NCI-H2107 (cell line): ENCODE data around the gene NUP93.
"Not testable (repeated sequence)": the region's sequence is repeated elsewhere in the genome, so short reads cannot be mapped to it uniquely, and the experiment has no call there.

ENCODE experiments used
- DNase-seq: peaks from one replicate; lab custom pipeline; 2025; lab: John Stamatoyannopoulos, UW

Gene NUP93

DNA sequence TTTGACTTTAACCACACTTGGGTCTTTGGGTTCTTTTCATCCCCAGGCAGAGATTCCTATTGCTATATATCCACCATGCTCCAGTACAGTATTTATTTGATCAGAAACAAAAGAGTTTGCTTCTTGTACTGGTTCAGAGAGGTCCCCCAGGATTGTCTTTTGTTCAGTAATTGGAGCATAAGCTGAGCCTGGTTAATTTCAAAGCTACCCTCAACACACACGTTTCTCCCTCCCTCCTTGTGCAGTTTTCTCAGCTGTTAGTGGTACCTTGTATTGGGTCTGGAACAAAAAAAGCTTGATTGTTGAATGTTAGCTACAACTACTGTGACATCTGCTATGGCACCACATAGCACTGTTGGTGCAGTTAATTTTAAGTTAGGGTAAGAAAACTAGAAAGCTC, 50.0 kb downstream of the NUP93 start:
- DNase-seq, result no peak

DNA sequence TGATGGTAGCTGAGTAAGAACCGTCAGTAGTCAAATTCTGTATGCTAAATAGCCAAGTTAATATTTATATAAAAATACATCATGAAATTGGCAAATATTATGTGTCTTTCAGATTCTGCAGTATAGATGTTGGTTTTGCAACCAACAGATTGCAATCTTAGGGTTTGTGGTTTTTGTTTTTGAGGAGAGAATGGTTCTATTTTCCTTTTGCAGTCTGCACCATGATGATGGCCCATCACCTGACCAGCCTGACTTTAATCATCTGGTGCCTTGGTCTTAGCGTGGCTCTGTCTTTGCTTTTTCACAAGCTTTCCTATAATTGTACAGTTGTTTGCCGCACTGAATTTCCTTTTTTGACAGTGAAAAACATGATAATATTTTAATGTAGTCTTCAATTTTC, 50.7 kb downstream of the NUP93 start:
- DNase-seq, result no peak

DNA sequence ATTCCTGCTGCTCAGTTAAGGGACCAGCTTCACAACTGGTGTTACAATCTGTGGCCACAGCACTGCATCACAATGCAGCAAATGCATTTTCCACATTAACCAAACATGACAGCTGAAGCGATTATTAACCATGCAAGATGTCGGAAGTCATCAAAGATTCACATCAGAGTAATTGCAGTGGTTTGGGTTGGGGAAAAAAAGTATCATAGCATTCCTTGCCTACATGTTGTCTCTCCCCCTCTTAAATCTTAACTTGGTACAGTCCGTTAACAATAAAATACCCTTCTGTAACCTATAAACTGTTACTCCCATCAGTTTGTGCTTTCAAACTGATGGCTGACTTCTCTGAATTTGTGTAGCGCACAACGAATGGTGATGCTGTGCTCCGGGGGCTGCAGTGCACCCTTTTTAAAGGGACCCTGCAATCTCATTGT, 51.6 kb downstream of the NUP93 start:
- DNase-seq, result no peak

DNA sequence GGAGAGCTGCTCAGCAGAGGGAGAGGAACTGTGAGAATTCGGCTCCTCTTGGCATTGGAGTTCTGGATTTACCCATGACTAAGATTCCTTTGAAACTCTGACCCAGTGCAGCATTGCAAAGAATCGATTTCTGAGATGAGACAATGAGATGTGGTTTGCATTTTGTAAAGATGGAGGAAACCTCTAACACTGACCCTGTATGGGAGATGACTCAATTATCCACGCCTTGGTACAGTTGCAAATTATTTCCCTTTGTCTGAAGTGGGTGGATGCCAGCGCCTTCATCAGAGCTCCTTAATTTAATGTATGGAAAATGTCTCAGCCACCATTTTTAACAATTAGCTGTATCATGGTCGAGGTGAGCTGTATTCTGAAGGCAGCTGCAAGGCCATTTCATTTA, 53.4 kb downstream of the NUP93 start:
- DNase-seq, result no peak

DNA sequence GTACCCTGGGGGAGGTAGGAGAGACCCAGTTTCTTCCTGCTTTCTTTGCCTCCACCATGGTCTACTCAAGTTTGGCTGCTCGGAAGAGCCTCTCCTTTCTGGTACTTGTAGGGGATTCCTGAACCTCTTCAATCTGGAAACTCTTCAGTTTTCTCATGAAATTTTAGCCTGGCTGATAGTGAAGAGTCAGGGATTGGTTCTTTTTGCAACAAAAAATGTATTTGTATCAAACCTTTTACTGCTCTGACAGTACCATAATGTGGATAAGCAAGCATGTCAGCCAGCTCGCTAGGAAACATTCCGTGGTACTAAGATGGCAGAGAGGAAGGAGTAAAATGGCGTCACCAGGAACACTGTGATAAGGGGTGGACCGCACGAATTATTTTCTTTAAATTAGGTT, 55.4 kb downstream of the NUP93 start:
- DNase-seq, result no peak

DNA sequence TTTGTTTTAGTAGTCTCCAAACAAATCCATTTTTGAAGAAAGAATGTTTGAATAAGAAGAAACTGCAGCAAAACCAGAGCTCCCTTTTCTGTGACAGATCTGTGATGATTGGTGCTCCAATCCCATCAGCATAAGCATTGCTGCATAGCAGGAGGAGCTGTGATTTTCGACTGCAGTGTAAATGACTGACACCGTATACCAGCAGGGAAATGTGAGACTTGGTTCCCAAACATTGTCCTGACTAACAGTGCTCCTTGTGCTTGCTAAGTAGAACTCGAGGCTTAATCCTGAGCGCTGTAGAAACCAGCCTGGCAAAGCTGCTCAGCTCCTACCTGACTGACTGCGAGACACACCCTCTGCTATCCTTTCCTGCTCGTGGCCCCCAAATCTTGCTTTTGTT, 57.2 kb downstream of the NUP93 start:
- no peak for DNase-seq

DNA sequence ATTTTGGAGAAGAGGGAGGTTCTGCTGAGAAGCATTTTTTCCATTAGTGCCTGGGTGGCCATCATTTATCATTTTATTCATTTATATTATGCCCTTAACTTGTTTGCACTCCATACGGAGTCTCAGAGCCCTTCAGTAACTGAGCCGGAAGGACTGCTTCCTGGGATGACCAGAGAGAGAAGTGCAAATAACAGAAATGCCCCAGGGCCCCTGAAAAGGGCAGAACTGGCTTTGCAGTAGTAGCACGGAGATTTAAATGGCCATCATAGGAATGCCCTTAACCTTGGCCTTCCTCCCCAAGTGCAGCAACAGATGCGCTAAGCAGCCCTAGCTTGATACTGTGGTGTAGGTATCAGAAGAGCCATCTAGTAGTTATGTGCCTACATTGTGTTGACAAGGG, 58.5 kb downstream of the NUP93 start:
- DNase-seq, result no peak

DNA sequence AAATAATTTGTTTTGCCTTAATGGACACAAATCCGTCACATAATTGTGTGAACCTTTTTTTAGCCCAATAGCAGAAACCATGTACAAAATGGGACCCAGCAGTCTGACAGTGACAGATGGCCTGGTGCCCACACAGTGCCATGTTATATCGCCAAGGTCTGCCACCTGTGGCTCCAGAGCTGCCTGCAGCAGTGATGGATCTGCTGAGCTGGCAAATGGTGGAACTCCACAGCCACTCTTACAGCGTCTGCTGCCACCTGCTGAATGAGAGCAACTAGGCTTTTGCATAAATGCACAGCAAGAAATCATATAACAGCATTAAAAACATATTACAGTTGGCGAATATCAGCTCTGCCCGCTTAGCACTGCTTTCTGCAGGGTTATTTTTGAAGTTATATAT, 59.4 kb downstream of the NUP93 start:
- peak; percentile 38 for DNase-seq

DNA sequence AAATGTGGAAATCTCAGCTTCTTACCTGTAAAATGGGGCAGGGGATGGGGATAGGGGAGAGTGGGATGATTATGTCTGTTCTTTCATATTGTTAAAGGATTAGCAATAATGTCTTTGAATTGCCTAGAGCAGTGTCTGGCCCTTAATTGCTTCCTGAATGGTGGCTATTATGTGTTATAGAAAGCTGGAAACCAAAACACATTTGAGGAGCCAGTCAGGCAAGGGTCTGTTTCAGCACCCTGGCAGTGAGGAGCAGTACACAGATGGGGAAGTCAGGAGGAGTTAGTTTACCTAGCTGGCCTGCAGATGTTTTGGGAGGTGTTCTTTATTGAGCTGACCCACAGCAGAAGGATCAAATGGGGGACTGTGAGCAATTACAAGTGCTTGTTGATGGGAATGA, 63.0 kb downstream of the NUP93 start:
- DNase-seq, result no peak

DNA sequence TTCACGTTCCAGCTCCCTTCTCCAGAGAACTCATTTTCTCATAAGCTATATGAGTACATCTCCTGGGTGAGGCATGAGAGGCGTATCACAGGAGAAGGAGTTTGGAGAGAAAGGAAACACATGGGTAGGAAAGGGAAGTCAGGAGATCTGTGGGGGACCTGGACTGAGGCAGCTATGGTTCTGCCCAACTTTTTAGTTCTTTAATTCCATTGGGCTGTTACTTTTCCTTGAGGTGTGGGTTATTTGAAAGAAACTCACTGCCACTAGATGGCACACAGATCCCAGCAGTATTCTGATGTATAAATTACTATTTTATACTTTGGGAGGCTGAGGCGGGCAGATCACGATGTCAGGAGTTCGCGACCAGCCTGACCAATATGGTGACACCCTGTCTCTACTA, 63.6 kb downstream of the NUP93 start:
- no peak for DNase-seq

DNA sequence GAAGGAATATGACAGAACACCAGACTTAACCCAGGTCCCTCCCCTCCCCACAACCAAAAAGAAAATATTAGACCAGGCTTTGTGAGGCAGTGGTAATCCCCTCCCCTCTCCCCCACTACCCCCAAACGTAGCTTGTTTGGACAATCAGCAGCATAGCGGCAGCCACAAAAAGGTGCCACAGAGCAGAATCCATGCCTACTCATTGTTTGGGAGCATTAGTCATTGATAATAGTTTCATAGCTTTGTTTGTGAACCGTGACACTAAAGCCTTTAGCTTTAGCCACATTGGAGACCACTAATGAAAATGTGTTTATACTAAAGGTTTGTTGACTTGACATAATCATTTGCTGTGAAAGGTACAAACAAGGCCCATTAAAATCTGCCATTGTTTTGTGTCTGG, 65.1 kb downstream of the NUP93 start:
- DNase-seq, result no peak

DNA sequence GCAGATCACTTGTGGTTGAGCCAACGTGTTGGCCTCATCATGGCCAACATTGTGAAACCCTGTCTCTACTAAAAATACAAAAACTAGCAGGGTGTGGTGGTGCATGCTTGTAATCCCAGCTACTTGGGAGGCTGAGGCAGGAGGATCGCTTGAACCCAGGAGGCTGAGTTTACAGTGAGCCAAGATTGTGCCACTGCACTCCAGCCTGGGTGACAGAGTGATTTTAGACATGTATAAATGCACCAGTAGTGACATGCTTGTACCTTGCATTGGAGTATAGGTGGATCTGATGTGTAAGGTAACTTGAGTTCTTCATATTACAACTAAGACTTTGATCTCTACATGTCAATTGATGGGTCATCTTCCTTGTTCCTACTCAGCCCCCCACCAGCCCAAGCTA, 67.1 kb downstream of the NUP93 start:
- DNase-seq, result not testable (repeated sequence)

DNA sequence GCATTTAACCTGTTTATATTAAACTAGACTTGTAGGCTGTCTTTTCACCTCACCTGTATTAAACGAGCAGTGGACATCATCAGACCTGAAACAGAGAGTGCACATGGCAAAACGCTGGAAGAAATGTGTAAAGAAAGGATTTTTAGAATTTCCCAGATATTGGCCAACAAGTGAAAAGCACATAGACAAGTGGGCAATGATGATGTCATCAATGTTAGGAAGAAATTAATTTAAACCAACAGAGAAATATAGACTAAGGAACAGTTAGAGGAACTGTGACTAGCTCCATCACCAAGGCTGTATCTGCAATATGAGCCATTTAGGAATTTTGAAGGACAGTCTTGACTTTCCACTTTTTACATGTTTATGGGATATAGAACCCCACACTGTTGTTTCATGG, 67.9 kb downstream of the NUP93 start:
- no peak for DNase-seq

DNA sequence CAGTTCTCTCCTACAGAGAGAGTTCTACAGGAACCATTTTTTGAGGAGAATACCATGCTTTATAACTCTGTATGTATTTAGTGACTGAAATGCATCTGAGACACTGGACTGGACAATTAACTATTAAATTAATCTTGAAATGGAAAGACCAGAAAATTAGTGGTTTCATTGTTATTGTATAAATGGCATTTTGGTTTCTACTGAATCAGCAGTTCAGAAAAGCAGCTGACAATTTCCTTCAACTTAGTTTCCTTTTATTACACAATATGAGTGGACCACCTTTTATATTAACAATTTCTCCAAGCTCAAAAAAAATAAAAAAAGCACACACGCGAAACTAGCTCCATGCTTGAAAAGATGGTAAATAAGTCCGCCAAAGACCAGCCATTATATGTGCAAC, 69.0 kb downstream of the NUP93 start:
- no peak for DNase-seq

DNA sequence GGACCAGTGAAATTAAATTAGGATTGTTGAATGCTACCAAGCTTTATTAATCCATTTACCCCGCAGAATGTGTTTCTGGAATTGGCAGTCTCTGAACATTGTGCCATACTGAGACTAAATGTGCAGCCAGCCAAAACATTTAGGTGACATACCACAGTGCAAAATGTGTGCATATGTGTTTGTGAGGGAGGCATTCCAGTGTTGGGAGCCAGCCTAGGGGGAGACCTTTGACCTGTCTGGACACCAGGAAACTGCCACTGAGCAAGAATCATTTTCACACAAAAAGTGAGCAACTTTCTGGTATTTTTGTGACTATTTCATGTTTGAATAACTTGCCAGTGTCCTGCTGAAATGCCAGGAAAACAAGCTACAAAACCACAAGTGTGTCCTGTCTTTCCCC, 70.4 kb downstream of the NUP93 start:
- DNase-seq, result no peak

DNA sequence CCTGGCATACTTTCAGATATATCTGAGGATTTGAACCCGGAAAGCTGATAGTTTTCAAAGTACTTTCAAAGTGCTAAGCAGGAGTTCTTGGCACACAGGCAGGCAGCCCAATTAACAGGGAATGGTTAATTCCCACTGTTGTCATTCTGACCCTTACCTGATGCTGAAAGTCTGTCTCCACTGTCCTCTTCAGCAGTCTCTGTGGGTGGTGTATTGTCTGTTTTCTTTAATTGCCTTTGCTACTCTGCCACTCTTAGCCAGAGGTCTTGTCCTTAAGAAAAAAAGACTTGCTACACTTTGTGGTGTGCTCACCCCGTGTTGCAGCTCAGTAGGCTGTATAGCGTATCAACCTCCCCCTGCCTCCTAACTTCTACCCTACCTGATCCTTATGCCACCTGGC, 71.8 kb downstream of the NUP93 start:
- no peak for DNase-seq

DNA sequence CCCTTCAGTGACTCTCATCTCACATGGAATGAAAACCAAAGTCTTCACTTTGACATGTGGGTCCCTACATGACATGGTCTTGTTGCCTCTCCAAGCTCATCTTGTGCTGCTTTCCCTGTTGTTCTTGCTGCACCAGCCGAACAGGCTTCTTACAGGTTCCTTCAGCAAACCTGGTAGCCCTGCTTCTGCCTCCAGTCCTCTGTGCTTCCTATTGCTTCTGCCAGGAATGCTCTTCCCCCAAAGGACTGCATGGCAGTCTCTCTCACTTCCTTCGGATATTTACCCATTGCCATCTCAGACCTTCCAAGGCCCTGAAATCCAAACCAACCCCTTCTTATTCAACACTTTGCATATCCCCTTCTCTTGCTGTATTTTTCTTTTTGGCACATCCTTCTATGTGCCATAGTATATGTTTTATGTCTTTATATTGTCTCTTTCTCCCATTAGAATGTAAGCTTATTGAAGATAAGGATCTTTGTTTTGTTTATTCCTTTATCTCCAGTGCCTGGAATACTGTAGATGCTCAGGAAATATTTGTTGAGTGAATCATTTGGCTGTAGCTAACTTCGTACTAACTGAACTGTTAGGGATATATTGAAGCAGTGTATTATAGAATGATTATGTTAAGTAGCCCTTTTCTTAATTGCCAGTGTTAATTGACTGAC, 77.2 kb downstream of the NUP93 start:
- no peak for DNase-seq

DNA sequence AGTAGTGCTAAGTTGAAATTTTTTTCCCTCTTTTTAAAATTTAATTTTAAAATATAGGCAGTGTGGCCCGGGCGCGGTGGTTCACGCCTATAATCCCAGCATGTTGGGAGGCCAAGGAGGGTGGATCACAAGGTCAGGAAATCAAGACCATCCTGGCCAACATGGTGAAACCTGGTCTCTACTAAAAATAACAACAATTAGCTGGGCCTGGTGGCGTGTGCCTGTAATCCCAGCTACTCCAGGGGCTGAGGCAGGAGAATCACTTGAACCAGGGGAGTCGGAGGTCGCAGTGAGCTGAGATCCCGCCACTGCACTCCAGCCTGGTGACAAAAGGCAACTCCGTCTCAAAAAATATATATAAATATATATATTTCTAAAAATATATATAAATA, 77.7 kb downstream of the NUP93 start:
- not testable (repeated sequence) for DNase-seq

DNA sequence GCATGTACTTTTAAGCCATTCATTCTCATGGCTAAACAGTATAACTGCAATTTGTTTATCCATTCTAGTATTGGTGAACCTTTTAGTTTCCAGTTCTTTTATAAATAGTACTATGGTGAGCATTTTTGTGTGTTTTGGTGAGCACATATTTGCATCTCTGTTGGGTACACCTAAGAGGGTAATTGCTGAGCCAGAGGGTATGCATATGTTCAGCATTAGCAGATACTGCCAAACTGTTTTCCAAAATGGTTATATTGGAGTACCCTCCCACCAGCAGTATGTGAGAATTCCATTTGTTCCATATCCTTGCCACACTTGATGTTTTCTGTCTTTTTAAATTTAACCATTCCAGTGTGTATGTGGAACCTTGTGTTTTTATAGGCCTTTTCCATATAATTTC, 81.0 kb downstream of the NUP93 start:
- DNase-seq, result no peak

DNA sequence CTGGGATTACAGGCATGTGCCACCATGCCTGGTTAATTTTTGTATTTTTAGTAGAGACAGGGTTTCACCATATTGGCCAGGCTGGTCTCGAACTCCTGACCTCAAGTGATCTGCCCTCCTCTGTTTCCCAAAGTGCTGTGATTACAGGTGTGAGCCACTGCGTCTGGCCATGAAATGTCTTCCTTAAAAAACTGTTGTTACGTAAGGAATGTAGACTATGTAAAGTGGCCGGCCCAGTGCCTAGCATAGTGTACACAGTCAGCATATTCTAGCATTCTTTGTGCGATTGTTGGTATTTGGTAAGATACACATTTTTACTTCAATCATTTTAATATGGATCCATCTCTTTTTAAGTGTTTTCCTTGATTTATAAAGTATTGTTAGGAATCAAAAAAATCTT, 81.7 kb downstream of the NUP93 start:
- DNase-seq, result not testable (repeated sequence)

DNA sequence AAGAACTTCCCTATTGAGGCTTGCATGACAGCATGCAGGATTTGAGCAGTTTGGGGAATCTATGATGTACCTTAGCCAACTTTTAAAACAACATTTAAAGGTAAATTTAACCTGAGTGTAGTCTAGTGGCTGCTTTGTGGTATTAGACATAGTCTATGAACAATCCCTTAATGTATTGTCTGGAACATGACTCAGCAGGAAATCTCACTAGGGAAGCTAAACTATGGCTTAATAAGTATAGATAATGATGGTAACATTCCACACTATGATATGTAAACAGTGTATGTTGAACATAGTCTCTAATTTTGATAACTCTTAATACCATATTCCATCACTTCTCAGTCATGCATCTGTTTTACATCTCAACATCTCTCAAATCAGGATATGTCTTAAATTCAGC, 83.0 kb downstream of the NUP93 start:
- no peak for DNase-seq

DNA sequence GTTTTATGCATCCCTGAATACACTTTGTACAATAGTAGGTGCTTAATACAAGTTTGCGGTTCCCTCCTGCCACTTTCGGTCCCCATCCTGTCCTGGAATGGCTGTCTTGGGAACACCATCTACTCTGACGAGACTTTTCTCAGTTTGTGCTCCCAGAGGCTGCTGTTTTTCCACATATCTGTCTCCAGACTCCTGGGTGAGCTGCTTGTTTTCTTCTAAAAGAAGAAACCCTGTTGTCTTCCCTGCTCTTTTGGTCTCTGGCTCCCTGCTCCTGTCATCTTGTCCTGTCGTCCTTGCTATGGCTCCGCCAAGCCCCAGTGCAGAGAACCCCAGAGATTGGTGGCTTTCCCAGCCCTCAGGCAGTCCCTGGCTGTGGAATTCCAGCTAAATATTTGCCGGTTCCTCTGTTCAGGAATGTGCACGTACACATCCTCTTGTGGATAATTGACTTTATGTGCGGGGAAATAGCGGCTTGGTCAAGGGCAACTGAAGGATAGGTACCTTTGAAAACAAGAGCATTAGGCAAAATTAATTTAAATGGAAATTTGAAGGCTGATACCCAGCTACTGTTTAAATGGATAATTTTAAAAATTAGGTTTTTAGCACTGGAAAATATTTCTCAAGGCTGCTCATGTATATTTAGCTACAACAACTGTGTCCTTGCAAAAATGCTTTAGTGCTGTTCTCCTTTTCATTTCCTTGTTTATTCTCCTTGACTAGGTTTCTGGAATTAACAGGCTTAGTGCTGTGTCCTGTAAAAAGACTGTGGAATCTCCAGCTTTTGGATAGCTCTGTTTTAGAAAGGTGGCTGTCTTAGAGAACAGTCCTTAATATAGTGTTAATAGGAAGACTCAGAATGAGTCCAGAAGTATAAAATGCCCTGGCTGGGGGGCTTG, 84.9 kb downstream of the NUP93 start:
- DNase-seq, result no peak

DNA sequence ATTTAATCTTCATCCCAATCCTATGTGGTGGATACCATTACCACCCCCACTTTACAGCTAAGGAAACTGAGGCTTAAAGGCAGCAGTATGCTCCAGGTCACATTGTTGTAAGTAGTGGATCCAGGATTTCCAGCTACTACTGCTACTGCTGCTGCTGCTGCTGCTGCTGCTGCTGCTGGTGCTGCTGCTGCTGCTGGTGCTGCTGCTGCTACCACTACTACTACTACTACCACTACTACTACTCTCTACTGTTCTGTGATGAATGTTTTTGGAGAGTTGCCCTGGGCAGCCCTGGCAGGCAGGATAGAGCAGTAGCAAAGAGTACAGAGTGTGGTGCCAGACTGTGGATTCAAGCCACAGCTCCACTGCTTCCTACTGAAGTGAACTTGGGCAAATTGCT, 85.8 kb downstream of the NUP93 start:
- no peak for DNase-seq

DNA sequence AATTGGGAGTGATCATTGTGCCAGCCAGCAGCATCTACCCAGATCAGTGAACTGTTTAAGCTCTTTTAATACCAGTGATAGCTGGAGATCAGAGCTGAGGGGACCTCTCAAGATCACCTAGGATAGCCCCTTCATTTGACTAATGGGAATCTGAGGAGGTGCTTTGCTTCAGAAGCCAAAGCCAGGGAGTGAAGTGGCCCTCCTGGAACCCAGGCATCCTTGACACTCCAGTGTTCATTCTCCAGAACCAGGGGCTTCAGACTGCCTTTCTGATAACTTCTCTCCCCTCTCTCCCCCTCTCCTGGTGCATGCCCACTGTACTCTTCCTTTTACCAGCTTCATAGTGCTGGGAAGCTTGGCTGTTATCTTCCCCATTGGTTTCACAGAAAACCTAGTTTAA, 87.1 kb downstream of the NUP93 start:
- no peak for DNase-seq
